Activated T-cell treated with anti-CD3 and anti-CD28 coated beads, Interleukin-2, amount 50 U/mL, for 4 hours (primary cell): ENCODE data around the gene NCOA4. TPM values are rescaled to one million over a fixed set of nuclear protein-coding genes. Genes with fewer than 3 reads are reported as not detected.

Experiments
- ATAC-seq, 2 donors: fragments of 200-7000 bp; cut with Tn5 transposase; one replicate each; pipeline ENCODE4 v1.10.0; 2021
- DNase-seq: peaks from one replicate; pipeline ENCODE4 v3.0.0-alpha.2; 2020
- H3K27me3 Mint-ChIP-seq: one replicate; pipeline ENCODE4 v1.8.0; 2021; ENCODE audit warnings: low read depth, mixed read lengths
- H3K36me3 Mint-ChIP-seq: one replicate; pipeline ENCODE4 v1.8.0; 2022; ENCODE audit warnings: mixed read lengths; ENCODE audit not compliant: insufficient read depth
- H3K4me1 Mint-ChIP-seq: one replicate; pipeline ENCODE4 v1.8.0; 2021; ENCODE audit warnings: low read depth, mixed read lengths
- H3K4me3 Mint-ChIP-seq: one replicate; pipeline ENCODE4 v1.8.0; 2021; ENCODE audit warnings: mild to moderate bottlenecking, moderate library complexity, mixed read lengths
- H3K9me3 Mint-ChIP-seq: one replicate; pipeline ENCODE4 v1.8.0; 2021; ENCODE audit warnings: mixed read lengths
- total RNA-seq, 3 donors: library from RNA; stranded (reverse); gene quantifications; one replicate each; pipeline ENCODE4 v1.2.1, GENCODE V29; 2021

NCOA4 gene
- total RNA-seq, 3 donors from 2014 or later: 83.3 to 90.7 (median 89.1) TPM

GRCh38 chr10:46035923-46036849, 5.8 kb upstream of the NCOA4 start:
- Mint-ChIP-seq H3K27me3 (peaks cover 4% of the 10 kb centered on the region), H3K4me1 (peaks cover 3% of the 10 kb centered on the region), H3K36me3 (no peaks in the 10 kb centered on the region), H3K4me3 (no peak overlapping the region), H3K9me3 (no peaks in the 10 kb centered on the region)
- DNase-seq: no peak
- no peak for ATAC-seq

GRCh38 chr10:46033602-46034011, 3.2 kb upstream of the NCOA4 start:
- Mint-ChIP-seq H3K4me1 (peaks cover 18% of the 10 kb centered on the region), H3K27me3 (peaks cover 4% of the 10 kb centered on the region), H3K36me3 (peaks cover 2% of the 10 kb centered on the region), H3K4me3 (no peak overlapping the region), H3K9me3 (no peaks in the 10 kb centered on the region)
- no peak for ATAC-seq
- DNase-seq: no peak

- Mint-ChIP-seq H3K36me3 (peaks cover 4% of the 10 kb centered on the region), H3K4me1 (peaks cover 34% of the 10 kb centered on the region), H3K9me3 (no peaks in the 10 kb centered on the region), H3K27me3 (peaks cover 4% of the 10 kb centered on the region), H3K4me3 (peak overlapping the region; percentile 21)
- ATAC-seq: no peak
- no peak for DNase-seq
These were observed 1.5 kb upstream of the NCOA4 start for GRCh38 chr10:46031648-46032532.

GRCh38 chr10:46029461-46030030, 877 bp downstream of the NCOA4 start:
- no peak for ATAC-seq
- Mint-ChIP-seq H3K4me3 (peak overlapping the region; percentile 94), H3K36me3 (peaks cover 4% of the 10 kb centered on the region), H3K27me3 (no peaks in the 10 kb centered on the region), H3K9me3 (no peaks in the 10 kb centered on the region), H3K4me1 (peaks cover 55% of the 10 kb centered on the region)
- DNase-seq: no peak

GRCh38 chr10:46028584-46029460, 1.6 kb downstream of the NCOA4 start:
- Mint-ChIP-seq H3K27me3 (no peaks in the 10 kb centered on the region), H3K9me3 (no peaks in the 10 kb centered on the region), H3K36me3 (peaks cover 4% of the 10 kb centered on the region), H3K4me1 (peaks cover 62% of the 10 kb centered on the region), H3K4me3 (peak overlapping the region; percentile 94)
- DNase-seq (peak; percentile 14), ATAC-seq (peak; percentile 17 to 27)

GRCh38 chr10:46026106-46026505, 4.3 kb downstream of the NCOA4 start:
- Mint-ChIP-seq H3K27me3 (no peaks in the 10 kb centered on the region), H3K4me3 (no peak overlapping the region), H3K36me3 (peaks cover 4% of the 10 kb centered on the region), H3K4me1 (peaks cover 77% of the 10 kb centered on the region), H3K9me3 (no peaks in the 10 kb centered on the region)
- DNase-seq (no peak), ATAC-seq (no peak)

- DNase-seq (no peak), ATAC-seq (no peak)
- Mint-ChIP-seq H3K4me1 (peaks cover 77% of the 10 kb centered on the region), H3K9me3 (no peaks in the 10 kb centered on the region), H3K27me3 (no peaks in the 10 kb centered on the region), H3K4me3 (no peak overlapping the region), H3K36me3 (peaks cover 2% of the 10 kb centered on the region)
These were observed 5.0 kb downstream of the NCOA4 start for GRCh38 chr10:46025406-46025805.

GRCh38 chr10:46024948-46025347, 5.5 kb downstream of the NCOA4 start:
- Mint-ChIP-seq H3K4me1 (peaks cover 81% of the 10 kb centered on the region), H3K27me3 (no peaks in the 10 kb centered on the region), H3K4me3 (no peak overlapping the region), H3K36me3 (peaks cover 2% of the 10 kb centered on the region), H3K9me3 (no peaks in the 10 kb centered on the region)
- no peak for DNase-seq
- no peak for ATAC-seq

GRCh38 chr10:46022978-46023702, 7.3 kb downstream of the NCOA4 start:
- H3K9me3 Mint-ChIP-seq: no peaks in the 10 kb centered on the region
- H3K36me3 Mint-ChIP-seq: peaks cover 2% of the 10 kb centered on the region
- no peaks in the 10 kb centered on the region for H3K27me3 Mint-ChIP-seq
- ATAC-seq (peak; percentile 92 to 94), DNase-seq (peak; percentile 62)
- H3K4me1 Mint-ChIP-seq: peaks cover 83% of the 10 kb centered on the region
- H3K4me3 Mint-ChIP-seq: peak overlapping the region; percentile 84

- Mint-ChIP-seq H3K4me1 (peaks cover 72% of the 10 kb centered on the region), H3K9me3 (no peaks in the 10 kb centered on the region)
These were observed 10.1 kb downstream of the NCOA4 start for GRCh38 chr10:46020344-46020657.

GRCh38 chr10:46019569-46020343, 10.7 kb downstream of the NCOA4 start:
- H3K4me1 Mint-ChIP-seq: peaks cover 68% of the 10 kb centered on the region
- no peaks in the 10 kb centered on the region for H3K9me3 Mint-ChIP-seq
- ATAC-seq: no peak
- DNase-seq: no peak
- H3K36me3 Mint-ChIP-seq: peaks cover 3% of the 10 kb centered on the region
- H3K4me3 Mint-ChIP-seq: no peak overlapping the region
- no peaks in the 10 kb centered on the region for H3K27me3 Mint-ChIP-seq

More at GRCh38 chr10:46020344-46020657, 10.1 kb downstream of the NCOA4 start:
- Mint-ChIP-seq H3K36me3 (no peaks in the 10 kb centered on the region), H3K4me3 (no peak overlapping the region), H3K27me3 (no peaks in the 10 kb centered on the region)
- no peak for ATAC-seq
- no peak for DNase-seq

- no peak overlapping the region for H3K4me3 Mint-ChIP-seq
- DNase-seq (no peak), ATAC-seq (no peak)
- no peaks in the 10 kb centered on the region for H3K9me3 Mint-ChIP-seq
- H3K4me1 Mint-ChIP-seq: peaks cover 64% of the 10 kb centered on the region
- peaks cover 9% of the 10 kb centered on the region for H3K36me3 Mint-ChIP-seq
- no peaks in the 10 kb centered on the region for H3K27me3 Mint-ChIP-seq
These were observed 11.3 kb downstream of the NCOA4 start for GRCh38 chr10:46019177-46019528.
